Measurements from ENCODE around the gene FHL2.

FHL2 gene

GRCh38 chr2:105396254-105397024 is 2.4 kb downstream of the FHL2 start:
- peak; percentile 13 for DNase-seq

GRCh38 chr2:105395691-105396090 is 3.2 kb downstream of the FHL2 start:
- DNase-seq = no peak

- DNase-seq = no peak
Observed at GRCh38 chr2:105394951-105395611, 3.8 kb downstream of the FHL2 start.

GRCh38 chr2:105393373-105394055 is 5.3 kb downstream of the FHL2 start:
- no peak for DNase-seq

- DNase-seq = no peak
Observed at GRCh38 chr2:105391763-105392662, 6.8 kb downstream of the FHL2 start.

GRCh38 chr2:105391058-105391627 is 7.7 kb downstream of the FHL2 start:
- no peak for DNase-seq

GRCh38 chr2:105390454-105390853 is 8.4 kb downstream of the FHL2 start:
- no peak for DNase-seq

GRCh38 chr2:105388971-105389381 is 9.9 kb downstream of the FHL2 start:
- no peak for DNase-seq

- no peak for DNase-seq
Observed at GRCh38 chr2:105387225-105387624, 11.6 kb downstream of the FHL2 start.

- no peak for DNase-seq
Observed at GRCh38 chr2:105385731-105386540, 12.9 kb downstream of the FHL2 start.

- DNase-seq = no peak
Observed at GRCh38 chr2:105384861-105385260, 14.0 kb downstream of the FHL2 start.

- no peak for DNase-seq
Observed at GRCh38 chr2:105384216-105384615, 14.6 kb downstream of the FHL2 start.

GRCh38 chr2:105383432-105384166 is 15.3 kb downstream of the FHL2 start:
- no peak for DNase-seq

GRCh38 chr2:105382177-105382576 is 16.7 kb downstream of the FHL2 start:
- no peak for DNase-seq

GRCh38 chr2:105381101-105381668 is 17.7 kb downstream of the FHL2 start:
- DNase-seq = no peak

GRCh38 chr2:105380432-105381100 is 18.3 kb downstream of the FHL2 start:
- DNase-seq = no peak

GRCh38 chr2:105379741-105380186 is 19.1 kb downstream of the FHL2 start:
- no peak for DNase-seq

GRCh38 chr2:105378921-105379383 is 19.9 kb downstream of the FHL2 start:
- DNase-seq = no peak

- DNase-seq = no peak
Observed at GRCh38 chr2:105378276-105378840, 20.5 kb downstream of the FHL2 start.
